ENCODE data around the gene CCR5. TPM values are rescaled to one million over a fixed set of nuclear protein-coding genes. Genes with fewer than 3 reads are reported as not detected.

Gene CCR5
- total and polyA plus RNA-seq, 9 of the 15 experiments (the other 6 are each of a cell fraction or from before 2014, with no cell fraction given): not detected

GRCh38 chr3:46400000-46400734, 29.4 kb downstream of the CCR5 start (continued):
- TF ChIP-seq, protein P1, sequence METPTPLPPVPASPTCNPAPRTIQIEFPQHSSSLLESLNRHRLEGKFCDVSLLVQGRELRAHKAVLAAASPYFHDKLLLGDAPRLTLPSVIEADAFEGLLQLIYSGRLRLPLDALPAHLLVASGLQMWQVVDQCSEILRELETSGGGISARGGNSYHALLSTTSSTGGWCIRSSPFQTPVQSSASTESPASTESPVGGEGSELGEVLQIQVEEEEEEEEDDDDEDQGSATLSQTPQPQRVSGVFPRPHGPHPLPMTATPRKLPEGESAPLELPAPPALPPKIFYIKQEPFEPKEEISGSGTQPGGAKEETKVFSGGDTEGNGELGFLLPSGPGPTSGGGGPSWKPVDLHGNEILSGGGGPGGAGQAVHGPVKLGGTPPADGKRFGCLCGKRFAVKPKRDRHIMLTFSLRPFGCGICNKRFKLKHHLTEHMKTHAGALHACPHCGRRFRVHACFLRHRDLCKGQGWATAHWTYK (CRISPR knock-in tag; IDR thresholded peaks at IDR 0.05): peak; percentile 45; the same call in 1 of the 2 replicates
- TF ChIP-seq BRD4 (IDR thresholded peaks at IDR 0.05) (no peak), SMARCC2 (IDR thresholded peaks at IDR 0.05; ENCODE audit: low read depth) (peak; percentile 83), MEIS2 (IDR thresholded peaks at IDR 0.05; ENCODE audit: partially characterized antibody) (peak; percentile 100), MXI1 (IDR thresholded peaks at IDR 0.05; ENCODE audit: low read depth, low read length) (no peak), ZNF239 (CRISPR knock-in tag; IDR thresholded peaks at IDR 0.05) (no peak), PCBP1 (IDR thresholded peaks at IDR 0.05; ENCODE audit: low read depth, low read length, poor library complexity, severe bottlenecking) (no peak), ZNF695 (CRISPR knock-in tag; IDR thresholded peaks at IDR 0.05) (no peak), E2F5 (CRISPR knock-in tag; IDR thresholded peaks at IDR 0.05) (no peak), CREB3 (tag; conservative IDR thresholded peaks at IDR 0.05; ENCODE audit: low read depth) (no peak), ZNF589 (CRISPR knock-in tag; IDR thresholded peaks at IDR 0.05; ENCODE audit: low read depth) (no peak), MBD2 (IDR thresholded peaks at IDR 0.05; ENCODE audit: borderline replicate concordance, low read depth) (peak; percentile 58; the same call in 1 of the 2 replicates), SRSF7 (optimal IDR thresholded peaks at IDR 0.05; ENCODE audit: low read depth, low read length) (no peak), PHB2 (IDR thresholded peaks at IDR 0.05; ENCODE audit: low read depth) (no peak), NR3C1 (CRISPR knock-in tag; IDR thresholded peaks at IDR 0.05) (no peak), IRF2 (CRISPR knock-in tag; IDR thresholded peaks at IDR 0.05) (no peak), TOE1 (IDR thresholded peaks at IDR 0.05; ENCODE audit: borderline replicate concordance) (0 out of 2 replicates have a peak, but pooled peaks have one; percentile 36), TOE1 (CRISPR knock-in tag; IDR thresholded peaks at IDR 0.05; ENCODE audit: borderline replicate concordance, low read depth) (no peak), ILF3 (IDR thresholded peaks at IDR 0.05; ENCODE audit: borderline replicate concordance) (no peak), MTA1 (IDR thresholded peaks at IDR 0.05; ENCODE audit: borderline replicate concordance) (peak; percentile 85; the same call in 1 of the 2 replicates), SMARCE1 (IDR thresholded peaks at IDR 0.05) (peak; percentile 94), KLF16 (IDR thresholded peaks at IDR 0.05) (peak; percentile 80), NCOR1 (IDR thresholded peaks at IDR 0.05) (peak; percentile 90), IFI16 (CRISPR knock-in tag; IDR thresholded peaks at IDR 0.05) (no peak), HDAC6 (IDR thresholded peaks at IDR 0.05; ENCODE audit: low read depth, low read length) (no peak)
- TF ChIP-seq, protein P2, sequence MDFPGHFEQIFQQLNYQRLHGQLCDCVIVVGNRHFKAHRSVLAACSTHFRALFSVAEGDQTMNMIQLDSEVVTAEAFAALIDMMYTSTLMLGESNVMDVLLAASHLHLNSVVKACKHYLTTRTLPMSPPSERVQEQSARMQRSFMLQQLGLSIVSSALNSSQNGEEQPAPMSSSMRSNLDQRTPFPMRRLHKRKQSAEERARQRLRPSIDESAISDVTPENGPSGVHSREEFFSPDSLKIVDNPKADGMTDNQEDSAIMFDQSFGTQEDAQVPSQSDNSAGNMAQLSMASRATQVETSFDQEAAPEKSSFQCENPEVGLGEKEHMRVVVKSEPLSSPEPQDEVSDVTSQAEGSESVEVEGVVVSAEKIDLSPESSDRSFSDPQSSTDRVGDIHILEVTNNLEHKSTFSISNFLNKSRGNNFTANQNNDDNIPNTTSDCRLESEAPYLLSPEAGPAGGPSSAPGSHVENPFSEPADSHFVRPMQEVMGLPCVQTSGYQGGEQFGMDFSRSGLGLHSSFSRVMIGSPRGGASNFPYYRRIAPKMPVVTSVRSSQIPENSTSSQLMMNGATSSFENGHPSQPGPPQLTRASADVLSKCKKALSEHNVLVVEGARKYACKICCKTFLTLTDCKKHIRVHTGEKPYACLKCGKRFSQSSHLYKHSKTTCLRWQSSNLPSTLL (IDR thresholded peaks at IDR 0.05): no peak

Measured in K562 (cell line).